Measurements from ENCODE around the gene PBX1.
"Not testable (repeated sequence)": the region's sequence is repeated elsewhere in the genome, so short reads cannot be mapped to it uniquely, and the experiment has no call there.

PBX1 gene

DNA sequence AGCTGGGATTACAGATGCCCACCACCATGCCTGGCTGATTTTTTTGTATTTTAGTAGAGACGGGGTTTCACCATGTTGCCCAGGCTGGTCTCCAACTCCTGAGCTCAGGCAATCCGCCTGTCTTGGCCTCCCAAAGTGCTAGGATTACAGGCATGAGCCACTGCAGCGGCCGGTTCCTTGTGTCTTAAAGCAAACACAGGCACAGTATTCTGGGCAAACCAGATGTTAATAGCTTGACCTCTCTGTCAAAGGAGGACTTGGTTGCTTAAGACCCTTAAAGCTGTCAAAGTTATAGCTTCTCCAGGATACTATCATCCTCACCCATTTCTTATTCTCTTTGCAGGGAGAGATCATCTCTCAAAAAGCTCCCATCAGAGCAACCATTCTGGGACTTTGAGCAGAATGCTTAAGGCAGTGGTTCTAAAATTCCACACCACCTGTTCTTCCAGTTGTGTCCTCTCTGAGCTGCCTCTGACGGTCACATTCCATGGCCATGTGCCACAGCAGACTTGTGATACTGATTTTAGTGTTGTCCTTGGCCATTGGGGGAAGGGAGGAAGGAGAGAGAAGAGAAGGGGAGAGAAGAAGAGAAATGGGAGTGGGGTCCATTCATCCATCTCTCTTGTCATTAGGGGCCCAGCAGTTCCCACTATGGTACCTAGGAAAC is 81.8 kb downstream of the PBX1 start:
- no peak for DNase-seq (ENCODE audit: low spot score)

- DNase-seq (ENCODE audit: low spot score) = peak; percentile 57
These were observed 82.4 kb downstream of the PBX1 start for GRCh38 chr1:164641353-164641730.

GRCh38 chr1:164643018-164643417 is 84.0 kb downstream of the PBX1 start:
- DNase-seq (ENCODE audit: low spot score) = no peak

DNA sequence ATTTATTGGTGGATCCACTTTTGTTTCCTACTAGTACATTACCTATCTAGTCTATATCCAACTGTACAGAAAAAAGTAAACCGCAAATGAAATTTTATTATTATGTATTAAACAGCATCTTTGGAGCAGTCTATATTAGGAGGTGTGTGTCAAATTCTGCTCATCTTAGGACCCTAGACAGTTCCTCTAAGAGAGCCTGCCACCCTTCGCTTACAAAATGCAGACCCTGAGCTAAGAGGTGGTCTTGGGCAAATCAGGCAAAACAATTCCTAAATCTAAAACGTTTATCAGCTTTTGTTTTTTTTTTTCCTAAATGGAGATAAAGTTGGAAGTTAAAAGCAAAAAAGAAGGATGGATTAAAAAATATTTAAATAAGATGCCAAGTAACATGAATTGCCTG is 85.3 kb downstream of the PBX1 start:
- DNase-seq (ENCODE audit: low spot score) = no peak

GRCh38 chr1:164644774-164645644 is 86.0 kb downstream of the PBX1 start:
- peak; percentile 65 for DNase-seq (ENCODE audit: low spot score)

DNA sequence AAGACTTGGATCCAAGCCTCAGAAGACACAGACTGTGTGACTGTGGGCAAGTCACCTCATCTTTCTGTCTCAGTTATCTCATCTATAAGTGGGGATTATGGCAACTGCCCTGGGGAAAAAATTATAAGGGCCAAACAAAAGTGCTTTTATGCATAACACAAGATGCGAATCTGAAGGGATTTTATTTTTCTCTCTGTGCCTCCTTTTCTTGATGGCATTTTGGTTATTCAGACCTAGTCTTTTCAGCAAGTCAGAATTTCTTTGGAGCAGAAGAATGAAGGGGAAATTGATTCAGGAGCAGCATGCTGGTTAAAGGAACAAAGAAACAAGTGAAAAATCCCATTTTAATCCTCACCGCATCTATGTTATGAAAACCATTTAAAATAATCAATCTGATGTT is 86.9 kb downstream of the PBX1 start:
- DNase-seq (ENCODE audit: low spot score) = no peak

- DNase-seq (ENCODE audit: low spot score) = no peak
These were observed 88.2 kb downstream of the PBX1 start for GRCh38 chr1:164647211-164647610.

DNA sequence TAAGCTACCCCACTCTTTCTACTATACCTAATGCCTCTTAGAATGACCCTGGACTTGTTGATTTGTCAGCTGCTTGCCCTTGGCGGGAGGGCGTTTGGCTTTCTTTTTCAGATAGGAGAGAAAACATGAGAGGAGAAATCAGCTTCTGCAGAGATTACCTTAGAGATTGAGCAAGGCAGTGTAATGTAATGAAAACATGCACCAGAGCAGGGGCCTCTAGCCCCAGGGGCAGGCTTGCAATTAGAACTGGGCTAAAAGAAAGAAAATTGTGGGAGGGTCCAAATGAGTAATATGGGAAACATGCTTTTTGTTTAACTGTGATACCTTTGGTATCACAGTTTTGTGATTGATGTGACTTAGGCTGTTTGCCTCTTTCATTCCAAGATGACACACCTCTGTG is 89.7 kb downstream of the PBX1 start:
- DNase-seq (ENCODE audit: low spot score) = no peak

GRCh38 chr1:164649146-164649545 is 90.2 kb downstream of the PBX1 start:
- DNase-seq (ENCODE audit: low spot score) = no peak

DNA sequence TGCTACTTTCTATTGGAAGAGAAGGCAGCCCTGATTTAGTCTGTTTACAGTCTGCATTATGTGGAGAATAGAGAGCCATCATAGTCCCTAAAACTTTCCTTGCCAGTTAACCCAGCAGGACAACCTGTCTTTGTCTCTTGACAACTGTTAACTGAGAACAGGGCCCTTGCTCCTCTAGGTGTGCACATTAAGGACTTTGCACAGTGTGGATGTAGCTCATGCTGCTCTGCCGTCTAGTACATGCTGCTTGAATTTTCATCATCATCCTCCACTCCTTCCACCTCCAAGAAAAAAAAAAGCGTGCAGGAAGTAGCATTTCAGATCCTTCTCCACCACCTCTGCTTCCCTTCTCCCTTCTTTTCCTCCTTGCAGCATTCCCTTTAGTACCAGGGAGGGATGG is 91.5 kb downstream of the PBX1 start:
- DNase-seq (ENCODE audit: low spot score) = no peak

- DNase-seq (ENCODE audit: low spot score) = peak; percentile 15
These were observed 92.5 kb downstream of the PBX1 start for GRCh38 chr1:164651351-164651951.

GRCh38 chr1:164652969-164653368 is 94.0 kb downstream of the PBX1 start:
- not testable (repeated sequence) for DNase-seq (ENCODE audit: low spot score)

DNA sequence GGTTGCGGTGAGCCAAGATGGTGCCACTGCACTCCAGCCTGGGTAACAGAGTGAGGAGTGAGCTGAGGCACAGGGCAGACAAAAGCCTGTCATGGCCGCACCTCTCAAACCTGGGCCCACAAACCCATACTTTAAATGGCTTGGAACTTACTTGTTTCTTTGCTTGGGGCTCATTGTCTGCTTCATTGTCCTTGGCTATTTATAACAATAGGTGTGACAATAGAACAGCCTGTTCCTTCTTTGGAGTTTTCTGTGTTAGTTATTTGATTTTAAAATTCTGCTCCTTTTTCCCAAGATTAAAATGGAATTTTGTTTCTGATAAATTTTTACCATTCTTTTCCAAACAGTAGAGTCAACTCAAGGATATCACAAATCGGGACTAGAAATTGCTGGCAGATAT is 94.7 kb downstream of the PBX1 start:
- no peak for DNase-seq (ENCODE audit: low spot score)

GRCh38 chr1:164654200-164654599 is 95.2 kb downstream of the PBX1 start:
- DNase-seq (ENCODE audit: low spot score) = no peak

- no peak for DNase-seq (ENCODE audit: low spot score)
These were observed 99.9 kb downstream of the PBX1 start for GRCh38 chr1:164658864-164659263.

- DNase-seq (ENCODE audit: low spot score) = no peak
These were observed 100.8 kb downstream of the PBX1 start for GRCh38 chr1:164659621-164660411.

DNA sequence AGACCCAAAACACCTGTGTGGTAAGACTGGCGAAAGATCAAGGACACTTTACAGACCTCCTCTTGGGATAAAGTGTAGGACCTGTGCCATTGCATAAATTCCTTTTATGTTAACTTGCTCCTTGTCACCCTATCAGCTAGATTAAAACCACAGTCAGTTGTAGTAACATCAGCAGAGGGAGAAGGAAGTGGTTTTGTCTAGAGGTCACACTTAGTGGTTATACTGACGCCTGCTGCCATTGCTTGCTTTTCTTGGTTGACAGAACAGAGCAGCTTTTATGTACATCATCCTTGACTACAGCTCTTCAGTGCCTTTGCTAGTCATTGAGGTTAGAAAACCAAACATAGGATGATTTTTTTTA is 101.4 kb downstream of the PBX1 start:
- DNase-seq (ENCODE audit: low spot score) = no peak

DNA sequence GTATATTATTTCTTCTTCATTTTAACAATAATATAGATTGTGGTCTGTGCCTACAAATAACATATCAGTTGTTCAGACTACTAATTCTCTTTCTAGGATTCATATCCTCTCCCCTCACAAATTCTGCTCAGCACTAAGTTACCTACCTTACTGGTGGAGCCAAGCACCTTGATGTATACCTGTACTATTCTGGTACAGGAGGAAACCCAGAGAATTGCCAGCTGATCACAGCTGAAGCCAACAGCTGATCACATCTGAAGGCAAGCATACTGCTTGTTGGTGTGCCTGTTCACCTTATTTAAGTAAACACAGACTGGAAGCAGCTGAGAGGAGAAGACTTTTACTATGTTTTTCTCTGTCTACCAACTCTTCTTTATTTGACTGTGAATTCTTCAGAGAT is 101.8 kb downstream of the PBX1 start:
- DNase-seq (ENCODE audit: low spot score) = no peak

DNA sequence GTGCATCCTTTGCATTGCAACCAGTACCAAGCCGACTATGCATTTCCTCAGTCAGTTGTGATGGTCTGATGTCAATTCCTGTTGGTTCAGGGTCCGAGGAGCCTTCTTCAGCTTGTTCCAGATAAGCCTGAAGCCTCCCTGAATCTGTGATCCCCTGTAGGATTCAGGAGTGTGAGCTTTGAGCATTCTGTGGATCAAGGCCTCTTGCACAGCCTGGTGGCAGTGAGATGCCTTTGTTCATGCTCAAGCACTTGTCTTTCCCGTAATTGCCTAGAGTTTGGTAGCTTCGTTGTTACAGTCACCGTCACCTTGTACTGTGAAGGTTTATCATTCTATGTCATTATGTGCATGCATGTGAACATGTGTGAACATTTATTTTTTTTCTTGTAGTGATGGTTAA is 103.5 kb downstream of the PBX1 start:
- DNase-seq (ENCODE audit: low spot score) = no peak

GRCh38 chr1:164662955-164663354 is 104.0 kb downstream of the PBX1 start:
- DNase-seq (ENCODE audit: low spot score) = no peak

DNA sequence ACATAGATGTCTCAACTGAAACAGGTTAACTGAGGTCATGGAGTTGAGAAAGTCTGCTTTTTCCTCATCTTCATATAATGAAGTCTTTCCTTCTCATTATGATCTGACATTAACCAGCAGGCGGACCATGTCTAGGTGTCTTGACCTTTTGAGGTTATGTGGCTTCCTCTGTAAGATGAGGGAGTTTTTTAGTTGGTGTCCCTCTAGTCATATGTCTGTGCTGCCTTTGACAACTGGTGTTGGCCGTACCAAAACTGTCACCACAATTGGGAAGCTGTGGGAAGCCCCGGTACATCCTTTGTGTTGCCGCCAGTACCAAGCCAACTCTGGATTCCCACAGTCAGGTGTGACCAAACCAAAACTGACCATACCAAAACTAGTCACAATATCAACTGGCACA is 105.1 kb downstream of the PBX1 start:
- DNase-seq (ENCODE audit: low spot score) = no peak

- no peak for DNase-seq (ENCODE audit: low spot score)
These were observed 108.0 kb downstream of the PBX1 start for GRCh38 chr1:164667001-164667400.

DNA sequence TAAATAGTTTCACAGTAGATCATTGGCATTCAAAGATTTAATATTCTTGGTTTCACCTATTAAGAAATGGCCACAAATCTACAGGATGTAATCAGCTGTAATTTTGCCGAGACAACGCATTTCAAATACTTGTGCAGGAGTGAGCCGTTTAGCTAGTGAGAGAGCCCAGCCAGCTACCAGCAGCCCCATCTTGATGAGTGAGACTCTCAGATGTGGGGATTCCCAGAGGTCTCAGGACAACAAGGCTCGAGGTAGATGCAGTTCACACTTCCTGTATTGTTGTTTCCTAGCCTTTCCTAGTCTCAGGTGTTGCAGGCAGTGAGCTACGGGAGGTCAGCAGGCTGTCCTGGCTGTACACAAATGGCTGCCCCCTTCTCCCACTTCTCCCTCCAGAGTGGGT is 108.6 kb downstream of the PBX1 start:
- DNase-seq (ENCODE audit: low spot score) = no peak

Data from AG08395 (cell line).